HG03175 (cell line): Measurements from ENCODE around the gene MDM1.

ENCODE experiments used
- ATAC-seq: cut with Tn5 transposase; IDR thresholded peaks from one replicate; pipeline ENCODE4 v1.9.1; 2021; ENCODE audit warnings: mild to moderate bottlenecking, moderate library complexity; ENCODE audit not compliant: unreplicated experiment

MDM1 gene

GRCh38 chr12:68280240-68280639, 51.9 kb downstream of the MDM1 start:
- ATAC-seq, result no peak

DNA sequence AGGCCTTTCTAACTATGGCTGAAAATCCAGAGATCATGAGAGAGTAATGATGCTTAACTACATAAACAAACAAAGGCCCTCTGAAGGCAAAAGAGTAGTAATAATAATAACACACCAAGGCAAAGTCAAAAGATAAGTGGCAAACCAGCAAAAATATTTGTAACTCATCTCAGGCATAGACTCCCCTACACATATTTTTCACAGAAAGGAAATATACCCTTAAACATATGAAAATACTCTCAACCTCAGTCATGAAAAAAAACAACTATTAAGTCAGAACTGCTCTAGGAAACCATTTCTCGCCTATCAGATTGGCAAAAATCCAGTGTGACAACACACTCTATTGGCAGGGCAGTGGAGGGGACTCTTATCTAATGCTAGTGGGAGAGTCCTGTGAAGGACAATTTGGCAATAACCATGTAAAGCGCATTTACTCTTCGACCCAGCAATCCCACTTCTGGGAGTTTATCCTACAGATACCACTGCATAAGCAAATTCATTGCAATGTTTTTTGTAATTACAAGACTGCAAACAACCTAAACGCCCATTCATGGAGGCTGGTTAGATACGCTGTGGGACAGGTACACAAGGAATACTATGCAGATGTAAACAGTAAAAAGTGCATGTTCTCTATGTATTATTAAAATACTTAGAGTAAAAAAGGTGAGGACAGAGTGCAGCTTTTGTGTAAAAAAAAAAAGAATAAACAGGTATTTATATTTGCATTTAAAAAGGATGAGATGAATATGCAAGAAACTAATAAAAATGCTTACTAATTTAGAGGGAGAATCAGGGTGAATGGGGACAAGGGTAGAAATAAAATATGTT, 52.7 kb downstream of the MDM1 start:
- ATAC-seq, result no peak

DNA sequence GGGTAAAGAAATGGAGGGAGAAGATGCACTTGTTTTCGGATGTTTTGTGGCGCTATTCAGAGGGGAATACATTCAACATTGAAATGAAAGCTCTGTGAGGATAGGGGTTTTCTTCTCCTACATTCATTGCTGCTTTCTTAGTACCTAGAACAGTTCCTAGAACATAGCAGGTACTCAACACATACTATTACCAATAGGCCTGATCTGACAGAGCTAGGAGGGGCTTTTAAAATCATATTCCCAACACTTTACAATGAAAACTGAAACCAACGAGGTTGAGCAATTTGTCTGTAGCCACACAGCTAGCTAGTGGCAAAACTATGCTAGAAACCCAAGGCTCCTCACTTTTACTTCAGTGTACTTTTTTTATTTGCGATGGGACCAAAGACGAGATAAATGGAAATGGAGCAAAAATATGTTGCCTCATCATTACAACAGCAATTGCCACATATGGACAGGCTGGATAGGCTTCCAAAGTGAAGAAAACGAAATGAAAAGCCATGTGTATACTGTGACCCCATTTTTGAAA, 55.7 kb downstream of the MDM1 start:
- no peak for ATAC-seq

DNA sequence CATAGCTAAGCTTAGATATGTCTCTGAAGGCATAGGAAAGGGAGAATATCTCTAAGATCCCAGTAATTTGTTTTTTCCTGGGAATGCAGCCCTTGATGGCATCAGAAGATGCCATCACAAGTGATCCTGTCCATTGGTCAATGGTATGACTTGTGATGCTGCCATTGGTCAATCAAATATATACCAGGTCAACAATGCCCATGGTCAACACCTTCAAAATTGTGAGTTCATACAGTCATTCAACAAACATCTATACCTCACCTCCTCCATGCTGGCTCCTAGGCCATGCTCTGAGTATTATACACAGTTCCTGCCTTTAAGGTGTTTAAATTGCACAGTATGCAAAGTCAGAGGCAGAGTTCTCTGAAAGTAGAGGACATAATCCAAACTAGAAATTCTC, 59.4 kb downstream of the MDM1 start:
- no peak for ATAC-seq

DNA sequence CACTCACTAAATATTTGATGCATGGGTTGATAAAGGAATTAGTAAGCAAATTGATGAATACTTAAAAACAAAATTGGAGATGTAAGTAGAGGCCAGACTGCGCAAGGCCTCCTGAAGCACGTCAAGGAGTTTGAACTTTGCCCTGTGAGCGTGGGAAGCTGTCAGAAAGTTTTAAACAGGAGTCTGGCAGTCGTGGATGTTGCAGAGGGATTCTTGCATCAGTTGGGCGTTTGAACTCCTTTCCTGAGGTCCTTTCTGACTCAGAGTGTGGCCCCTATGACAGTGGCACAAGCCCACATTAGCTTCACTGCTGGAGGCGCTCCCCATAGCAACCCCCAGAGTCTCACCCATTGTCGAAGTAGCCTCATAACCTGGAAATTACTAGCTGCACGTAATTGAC, 60.8 kb downstream of the MDM1 start:
- ATAC-seq, result no peak

DNA sequence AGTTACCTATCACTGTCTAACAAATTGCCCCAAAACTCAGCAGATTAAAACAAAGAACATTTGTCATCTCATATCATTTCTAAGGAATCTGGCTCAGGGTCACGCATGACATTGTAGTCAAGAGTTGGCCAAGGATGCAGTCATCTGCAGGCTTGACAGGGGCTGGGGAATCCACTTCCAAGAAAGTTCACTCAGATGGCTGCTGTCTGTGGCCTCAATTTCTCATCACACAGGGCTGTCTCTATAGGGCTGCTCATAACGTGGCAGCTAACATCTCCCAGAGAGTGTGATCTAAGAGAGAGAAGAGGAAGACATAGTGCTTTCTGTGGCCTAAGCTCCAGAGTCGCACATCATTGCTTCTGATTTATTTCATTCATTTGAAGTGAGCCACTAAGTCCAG, 61.8 kb downstream of the MDM1 start:
- no peak for ATAC-seq

DNA sequence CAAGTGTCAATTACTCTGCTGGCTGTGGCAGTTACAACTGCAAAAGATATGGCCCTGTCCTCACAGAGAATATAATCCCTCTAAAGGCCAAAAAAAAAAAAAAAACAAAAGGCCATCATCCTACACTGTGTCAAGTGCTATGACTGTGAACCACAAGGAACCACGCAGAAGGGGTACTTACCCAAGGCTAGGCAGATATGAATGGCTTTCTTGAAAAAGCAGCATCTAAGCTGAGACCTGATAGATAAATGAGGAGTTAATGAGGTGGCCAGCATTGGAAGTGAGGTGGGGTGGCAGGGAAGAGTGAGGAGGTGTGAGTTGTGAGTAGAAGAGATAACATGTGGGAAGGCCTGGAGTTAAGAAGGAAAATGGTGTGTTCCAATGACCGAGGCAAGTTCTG, 62.4 kb downstream of the MDM1 start:
- ATAC-seq, result no peak

GRCh38 chr12:68268967-68269366, 63.2 kb downstream of the MDM1 start:
- ATAC-seq, result no peak

DNA sequence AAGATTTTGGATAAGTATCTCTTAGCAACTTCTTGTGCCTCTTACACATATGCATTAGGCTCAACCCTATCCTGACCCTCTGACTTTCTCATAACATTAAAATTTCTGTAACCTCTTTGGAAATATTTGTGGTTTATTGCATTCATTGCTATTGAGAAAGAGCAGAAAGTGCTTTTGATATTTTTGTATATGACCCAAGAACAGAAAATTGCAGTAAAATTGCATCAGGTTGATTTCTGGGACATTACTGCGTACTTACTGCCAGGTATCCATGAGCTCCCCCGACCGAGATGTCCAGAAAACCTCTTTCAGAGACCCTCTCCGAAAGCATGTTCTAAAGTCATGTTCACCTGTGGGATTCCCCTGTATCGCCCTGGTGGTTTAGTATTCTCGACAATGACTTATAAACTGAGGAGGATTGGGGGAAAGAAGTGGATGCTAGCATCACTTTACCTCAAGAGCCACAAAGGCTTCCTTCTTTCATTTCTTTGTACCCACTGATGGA, 64.2 kb downstream of the MDM1 start:
- ATAC-seq, result no peak

DNA sequence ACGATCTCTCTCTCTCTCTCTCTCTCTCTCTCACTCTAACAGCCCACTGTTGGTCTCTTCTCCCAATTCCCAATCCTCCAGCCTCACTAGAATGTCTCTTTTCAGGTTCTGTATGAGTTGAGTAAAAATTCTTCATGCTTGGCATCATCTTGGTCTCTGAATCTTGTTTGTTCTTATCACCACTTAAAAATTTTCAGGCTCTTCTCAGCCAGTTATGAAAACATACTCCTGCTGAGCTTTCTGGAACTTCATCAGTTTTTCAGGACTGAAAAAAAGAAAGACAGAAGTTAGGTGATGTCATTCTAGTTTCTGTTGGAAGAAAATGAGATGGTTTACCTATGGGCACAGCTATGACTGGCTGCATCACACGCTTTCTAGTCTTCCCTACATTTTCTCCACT, 67.3 kb downstream of the MDM1 start:
- no peak for ATAC-seq

DNA sequence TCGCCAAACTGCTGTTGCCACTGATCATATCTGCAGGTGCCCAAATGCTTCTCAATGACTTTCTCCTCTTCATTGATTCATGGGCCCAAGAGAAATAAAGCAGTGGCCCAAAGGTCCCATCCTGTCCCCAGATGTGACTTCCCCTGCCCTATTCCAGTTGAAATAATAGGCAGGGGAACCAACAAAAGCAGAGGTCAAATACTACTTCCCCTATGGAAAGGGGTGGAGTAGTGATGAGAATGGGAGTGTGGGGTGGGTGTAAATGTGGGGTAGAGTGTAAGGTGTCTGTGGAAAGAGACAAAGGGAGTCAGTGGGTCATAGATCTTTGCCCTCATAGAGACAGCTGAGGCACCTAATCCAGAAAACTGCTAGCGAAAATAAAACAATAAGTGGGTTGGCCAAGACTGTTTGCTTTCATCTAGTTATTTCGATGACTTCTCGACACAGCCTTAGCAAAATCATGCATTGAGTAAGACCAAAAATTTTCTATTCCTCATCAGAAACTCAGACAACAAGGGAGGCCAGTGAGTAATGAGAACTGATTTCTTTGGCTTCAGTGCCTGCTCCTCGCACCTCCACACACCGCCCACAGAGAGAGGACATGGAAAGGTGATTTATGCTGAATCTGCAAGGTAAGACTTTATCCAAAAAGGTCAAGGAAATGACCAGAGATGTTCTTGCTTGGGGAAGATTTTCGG, 67.9 kb downstream of the MDM1 start:
- no peak for ATAC-seq

GRCh38 chr12:68263366-68263765, 68.8 kb downstream of the MDM1 start:
- no peak for ATAC-seq

- no peak for ATAC-seq
Observed at GRCh38 chr12:68261896-68262295, 70.3 kb downstream of the MDM1 start.

DNA sequence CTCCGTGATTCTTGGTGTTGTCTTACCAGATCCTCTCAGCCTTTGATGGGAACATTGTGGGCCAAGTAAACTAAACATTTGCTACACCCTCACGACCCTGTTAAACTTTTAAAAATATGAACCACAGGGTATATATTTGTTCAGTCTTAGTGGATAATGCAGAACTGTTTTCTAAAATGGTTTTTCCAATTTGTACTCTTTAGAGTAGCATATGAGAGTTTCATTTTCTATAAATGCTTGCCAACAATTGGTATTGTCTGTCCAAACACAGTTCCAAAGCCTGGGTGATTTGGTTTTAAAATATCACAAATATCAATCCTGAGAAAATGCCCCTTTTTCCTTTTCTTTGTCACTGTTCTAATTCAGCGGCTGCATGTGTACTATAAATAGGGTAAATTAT, 72.0 kb downstream of the MDM1 start:
- ATAC-seq, result no peak

DNA sequence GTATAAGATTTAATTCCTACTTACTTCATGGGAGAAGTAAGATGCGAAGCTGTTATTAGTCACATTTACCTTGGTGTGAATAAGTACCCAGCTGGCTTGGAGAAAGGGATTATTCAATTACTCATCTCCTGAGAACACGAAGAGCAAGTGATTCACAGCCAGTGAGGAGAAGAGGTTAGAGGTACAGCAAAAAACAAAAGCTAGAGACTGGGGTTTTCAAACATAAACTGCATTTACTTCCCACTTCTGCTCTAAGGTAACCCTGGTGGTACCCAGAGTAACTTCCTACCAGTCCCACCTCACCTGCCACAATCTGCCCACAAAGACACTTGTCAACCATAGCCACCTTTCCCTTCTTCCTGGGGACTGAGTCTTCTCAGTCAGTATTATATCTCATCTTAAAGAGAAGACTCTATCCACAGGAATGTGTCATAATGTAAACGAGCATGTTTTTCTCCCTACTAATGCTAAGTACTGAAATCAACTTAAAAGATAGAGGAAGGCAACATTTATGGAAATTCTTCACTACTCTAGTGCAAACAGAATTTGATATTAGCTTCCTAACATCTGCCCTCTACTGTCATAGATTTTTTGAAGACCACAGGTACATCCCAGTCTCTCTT, 72.7 kb downstream of the MDM1 start:
- ATAC-seq, result no peak

DNA sequence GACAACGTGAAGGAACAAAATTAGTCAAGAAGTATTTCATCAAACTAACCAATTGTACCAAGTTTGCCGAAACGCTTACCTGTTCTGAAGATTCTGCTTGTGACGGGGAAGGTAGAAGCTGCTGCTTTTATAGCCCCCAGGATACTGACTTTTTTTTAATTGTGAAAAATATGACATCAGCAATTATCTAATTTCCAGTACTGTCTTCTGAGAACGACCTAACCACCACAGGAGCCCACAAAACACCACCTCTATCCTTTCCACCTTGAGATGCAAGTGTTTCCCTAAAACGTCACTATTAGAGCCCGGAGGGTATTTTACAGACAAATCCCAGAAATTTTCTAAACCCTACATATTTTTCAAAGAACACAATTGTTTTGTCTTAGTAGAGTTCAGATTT, 78.7 kb downstream of the MDM1 start, which contains the start of gene IL22:
IL22 (minus strand) TSS at position 101 of the 400 bp plus-strand sequence. CDS start 156 bp downstream, outside the sequence.
- no peak for ATAC-seq

- no peak for ATAC-seq
Observed at GRCh38 chr12:68252077-68252476, 80.1 kb downstream of the MDM1 start.

- ATAC-seq, result no peak
Observed at GRCh38 chr12:68250454-68250853, 81.7 kb downstream of the MDM1 start.

DNA sequence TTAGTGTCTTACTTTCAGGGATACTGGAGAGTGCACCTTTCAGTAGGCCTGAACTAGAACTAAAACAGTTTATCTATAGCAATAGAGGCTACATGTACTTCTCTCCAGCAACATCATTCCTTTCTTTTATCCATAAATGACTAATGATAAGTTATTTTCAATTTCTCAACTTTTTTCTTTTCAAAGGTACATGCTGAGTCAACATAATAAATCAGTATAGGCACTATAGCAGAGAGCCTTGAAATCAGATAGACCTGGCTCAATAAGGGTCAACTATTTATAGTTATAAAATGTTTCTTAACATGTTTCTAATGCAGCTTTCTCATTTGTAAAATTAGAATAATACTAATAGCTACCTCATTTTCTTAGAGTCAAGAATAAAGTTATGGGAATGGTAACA, 84.4 kb downstream of the MDM1 start:
- ATAC-seq, result no peak

DNA sequence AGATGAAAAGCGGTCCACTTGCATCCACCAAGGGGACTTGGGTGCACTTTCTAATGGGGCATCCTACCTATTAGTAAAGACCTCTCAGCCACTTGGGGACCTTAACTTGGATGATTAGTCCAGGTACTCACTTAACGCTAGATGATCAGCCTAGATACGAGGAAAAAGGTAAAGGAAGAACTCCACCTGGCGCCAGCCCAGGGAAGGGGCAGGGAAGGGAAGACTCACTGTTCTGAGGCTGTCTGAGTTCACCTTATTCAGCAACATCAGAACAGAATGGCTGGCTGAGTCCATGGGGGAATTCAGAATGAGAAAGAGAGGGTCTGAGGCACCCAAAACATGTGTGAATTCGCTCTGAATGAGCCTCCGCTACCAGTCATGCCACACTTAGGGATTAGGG, 85.8 kb downstream of the MDM1 start:
- no peak for ATAC-seq

DNA sequence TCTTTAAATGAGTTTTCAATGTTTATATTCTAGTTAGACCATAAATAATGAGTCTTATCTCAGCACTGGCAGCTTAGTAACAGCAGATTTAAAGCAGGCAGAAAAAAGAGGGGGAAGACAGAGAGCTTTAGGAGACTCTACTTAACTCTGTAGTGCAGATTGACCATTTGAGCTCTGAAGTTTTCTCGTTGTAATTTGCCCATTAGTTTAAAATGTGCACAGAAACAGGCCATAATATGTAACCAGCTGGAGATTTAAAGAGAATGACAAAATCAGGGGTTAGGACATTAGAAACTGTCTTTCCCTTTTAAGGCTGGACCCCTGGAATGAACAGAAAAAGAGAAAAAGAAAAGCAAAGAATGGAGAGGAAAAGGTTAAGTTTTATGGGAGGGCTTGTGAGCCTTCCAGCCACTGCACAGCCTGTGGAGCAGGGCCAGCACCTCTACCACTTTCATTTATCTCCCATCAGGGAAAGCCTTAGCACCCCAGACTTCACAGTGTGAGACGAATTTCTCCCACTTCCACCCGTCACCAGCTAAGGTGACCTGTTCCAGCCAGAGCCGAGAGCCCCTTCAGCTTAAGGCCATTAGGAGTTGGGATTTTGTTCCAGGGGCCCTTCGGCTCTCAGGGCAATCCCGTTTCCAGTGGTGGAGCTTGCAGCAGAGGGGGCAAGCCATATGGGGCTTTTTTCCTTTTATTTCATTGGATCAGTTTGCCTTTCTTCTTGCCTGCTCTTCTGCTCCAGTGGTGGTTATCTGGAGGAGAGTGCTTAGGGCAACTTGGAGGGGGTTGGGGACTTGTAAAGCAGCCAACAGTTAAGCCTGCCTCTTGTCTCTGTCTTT, 86.8 kb downstream of the MDM1 start:
- no peak for ATAC-seq
